ENCODE data around the gene DENR.

DNA sequence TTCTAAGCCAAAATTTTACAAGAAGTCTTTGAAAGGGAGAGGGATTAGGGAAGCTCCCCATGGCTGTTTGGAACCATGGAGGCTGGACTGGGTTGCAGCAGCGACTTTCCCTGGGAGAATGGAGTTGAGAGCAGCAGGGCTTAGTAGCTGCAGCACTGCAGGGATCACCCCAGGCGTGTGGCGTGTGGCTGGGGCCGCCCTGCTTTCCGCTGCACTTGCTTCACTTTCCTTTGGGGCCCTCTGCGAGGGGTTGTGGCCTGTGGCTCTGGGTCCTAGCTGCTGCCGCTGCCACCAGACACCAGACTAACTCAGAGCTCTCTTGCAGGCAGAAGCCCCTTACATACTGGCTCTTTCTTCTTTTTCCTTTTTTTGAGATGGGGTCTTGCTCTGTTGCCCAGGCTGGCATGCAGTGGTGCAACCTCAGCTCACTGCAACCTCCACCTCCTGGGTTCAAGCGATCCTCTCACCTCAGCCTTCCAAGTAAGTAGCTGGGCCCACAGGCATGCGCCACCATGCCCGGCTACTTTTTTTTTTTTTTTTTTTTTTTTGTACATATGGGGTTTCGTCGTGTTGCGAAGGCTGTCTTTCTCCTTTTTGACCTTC is 47.1 kb downstream of the DENR start:
- TF ChIP-seq POLR2AphosphoS5 (IDR thresholded peaks at IDR 0.05) (no peak), CTCF (IDR thresholded peaks at IDR 0.05; ENCODE audit: poor library complexity, severe bottlenecking) (no peak), SMC3 (conservative IDR thresholded peaks at IDR 0.05; ENCODE audit: poor library complexity) (no peak)

Measured in neural cell (in vitro differentiated cells).